Measurements from ENCODE around the gene PXMP4.
"Not testable (repeated sequence)": the region's sequence is repeated elsewhere in the genome, so short reads cannot be mapped to it uniquely, and the experiment has no call there.

The PXMP4 gene

GRCh38 chr20:33703498-33704137 is 16.5 kb downstream of the PXMP4 start:
- DNase-seq (ENCODE audit: low read depth, low spot score) = no peak

GRCh38 chr20:33702861-33703260 is 17.2 kb downstream of the PXMP4 start:
- DNase-seq (ENCODE audit: low read depth, low spot score) = no peak

GRCh38 chr20:33701629-33702450 is 18.3 kb downstream of the PXMP4 start:
- no peak for DNase-seq (ENCODE audit: low read depth, low spot score)

- DNase-seq (ENCODE audit: low read depth, low spot score) = not testable (repeated sequence)
Measured at GRCh38 chr20:33700696-33701441, 19.2 kb downstream of the PXMP4 start.

- DNase-seq (ENCODE audit: low read depth, low spot score) = not testable (repeated sequence)
Measured at GRCh38 chr20:33698966-33699365, 21.1 kb downstream of the PXMP4 start.

DNA sequence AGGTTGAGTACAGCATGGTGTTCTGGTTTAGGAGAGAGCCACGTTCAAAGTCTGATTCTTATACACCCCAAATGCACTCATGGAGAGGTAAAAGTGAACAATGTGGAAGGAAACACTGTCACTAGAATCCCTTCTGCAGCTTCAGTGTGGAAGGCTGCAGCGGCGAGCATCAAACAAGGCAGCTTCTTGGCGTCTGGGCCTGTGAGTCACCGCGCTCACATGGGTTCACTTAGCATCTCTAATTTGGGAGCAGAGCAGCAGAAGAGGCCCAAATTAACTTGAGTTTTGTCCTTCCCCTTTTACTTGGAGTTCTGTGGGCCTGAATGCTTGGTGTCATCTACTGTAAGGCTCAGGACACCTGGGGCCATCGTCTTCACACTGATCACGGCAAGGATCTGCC is 23.0 kb downstream of the PXMP4 start:
- DNase-seq (ENCODE audit: low read depth, low spot score) = peak; percentile 88

DNA sequence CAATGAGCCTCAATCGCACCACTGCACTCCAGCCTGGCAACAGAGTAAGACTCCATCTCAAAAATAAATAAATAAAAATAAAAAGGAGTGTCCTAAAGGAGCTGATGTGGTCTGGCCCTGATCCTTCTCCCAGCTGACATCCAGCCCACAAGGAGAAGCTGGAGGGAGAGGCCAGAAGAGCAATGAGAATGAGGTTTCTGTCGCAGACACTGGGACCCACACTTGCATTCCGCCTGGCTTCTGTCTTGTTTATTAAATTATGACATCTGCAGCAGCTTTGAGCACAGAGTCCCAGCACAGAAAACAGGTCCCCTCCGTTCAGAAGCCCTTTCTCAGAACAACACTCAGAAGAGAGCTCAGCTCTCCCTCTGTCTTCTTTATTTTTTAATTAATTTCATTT is 23.7 kb downstream of the PXMP4 start:
- no peak for DNase-seq (ENCODE audit: low read depth, low spot score)

DNA sequence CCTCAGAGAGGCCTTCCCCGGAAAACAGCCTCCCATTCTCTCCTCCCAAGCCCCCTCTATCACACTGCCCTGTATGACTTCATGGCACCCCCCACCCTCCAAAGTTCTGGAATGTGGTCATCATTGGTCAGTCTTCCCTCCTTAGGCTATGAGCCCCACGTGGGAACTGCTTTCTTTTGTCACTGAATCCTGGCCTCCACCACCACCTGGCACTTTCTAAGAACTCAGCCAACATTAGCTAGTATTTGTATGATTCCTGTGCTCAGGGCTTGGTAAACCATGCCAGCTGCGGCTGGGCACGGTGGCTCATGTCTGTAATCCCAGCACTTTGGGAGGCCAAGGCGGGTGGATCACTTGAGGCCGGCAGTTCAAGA is 25.5 kb downstream of the PXMP4 start:
- no peak for DNase-seq (ENCODE audit: low read depth, low spot score)

DNA sequence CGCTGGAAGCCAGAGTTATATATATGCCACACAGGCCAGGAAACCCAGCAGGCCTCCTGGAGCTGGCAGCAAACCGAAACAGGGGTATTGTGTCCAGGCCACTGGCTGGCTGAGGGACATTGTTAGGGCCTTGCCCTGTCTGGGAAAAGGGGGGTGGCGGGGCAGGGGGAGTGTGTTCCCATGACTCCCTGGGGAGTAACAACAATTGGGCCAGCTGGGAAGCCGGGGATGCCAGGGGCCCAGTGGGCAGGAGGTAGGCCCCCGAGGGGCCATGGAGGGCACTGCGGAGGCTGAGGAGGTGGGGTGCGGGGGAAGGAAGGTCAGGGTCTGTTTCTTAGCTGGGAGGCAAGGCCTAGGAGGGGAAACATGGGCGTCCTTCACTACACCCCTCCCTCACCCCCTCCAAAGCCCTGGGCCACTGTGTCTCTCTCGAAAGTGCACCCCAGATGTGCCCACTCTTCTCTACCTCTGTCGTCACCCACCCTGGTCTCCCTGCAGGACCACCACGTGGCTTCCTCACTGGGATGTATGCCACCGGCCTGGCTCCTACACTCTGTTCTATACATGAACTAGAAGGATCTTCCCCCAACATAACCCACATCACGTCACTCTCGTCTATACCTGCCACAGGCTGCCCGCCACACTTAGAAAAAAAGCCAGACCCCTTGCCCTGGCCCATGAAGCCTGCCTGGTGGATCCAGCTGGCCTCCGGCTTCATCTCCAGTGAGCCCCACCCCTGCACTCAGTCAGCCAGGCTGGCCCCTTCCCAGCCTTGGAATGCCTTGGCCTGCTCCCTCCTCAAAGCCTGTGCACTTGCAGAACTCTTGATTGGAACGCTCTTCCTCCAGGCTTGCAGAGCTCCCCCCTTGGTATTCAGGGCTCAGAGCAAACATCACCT is 26.1 kb downstream of the PXMP4 start:
- DNase-seq (ENCODE audit: low read depth, low spot score) = peak; percentile 74

DNA sequence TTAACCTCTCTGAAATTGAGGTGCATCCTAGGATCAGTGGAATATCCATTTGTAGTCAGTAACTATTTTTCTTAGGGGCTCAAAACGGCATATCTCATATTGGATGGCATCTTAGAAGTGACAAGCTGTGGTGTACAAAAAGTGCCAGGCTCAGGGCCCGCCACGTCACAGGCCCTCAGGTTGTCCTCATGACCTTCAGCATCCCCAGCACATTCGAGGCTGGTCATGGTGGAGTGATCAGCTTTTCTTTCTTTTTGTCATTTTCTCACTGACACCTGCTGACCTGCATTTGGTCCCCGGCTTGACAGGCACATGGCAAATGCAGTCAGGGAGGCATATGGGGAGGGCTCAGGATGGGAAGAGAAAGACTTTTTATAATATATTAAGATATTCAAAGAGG is 26.8 kb downstream of the PXMP4 start:
- no peak for DNase-seq (ENCODE audit: low read depth, low spot score)

- no peak for DNase-seq (ENCODE audit: low read depth, low spot score)
Measured at GRCh38 chr20:33689973-33690372, 30.1 kb downstream of the PXMP4 start.

DNA sequence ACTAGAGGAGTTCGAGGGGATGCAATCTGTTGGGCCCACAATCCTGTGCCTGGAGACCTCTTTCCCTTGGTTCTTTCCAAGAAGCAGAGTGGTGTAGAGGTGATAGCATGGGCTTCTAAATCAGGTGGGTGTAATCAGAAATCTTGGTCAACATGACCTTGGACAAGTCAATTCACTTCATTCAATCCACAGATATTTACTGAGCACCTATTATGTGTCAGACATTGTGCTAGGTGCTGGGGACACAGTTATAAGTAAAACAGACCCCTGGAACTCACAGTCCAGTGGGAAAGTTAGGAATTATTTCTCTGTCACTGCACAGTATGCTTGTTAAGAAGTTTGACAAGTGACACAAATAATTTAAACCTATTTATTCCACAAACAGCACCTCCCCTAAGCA is 30.6 kb downstream of the PXMP4 start:
- DNase-seq (ENCODE audit: low read depth, low spot score) = no peak

DNA sequence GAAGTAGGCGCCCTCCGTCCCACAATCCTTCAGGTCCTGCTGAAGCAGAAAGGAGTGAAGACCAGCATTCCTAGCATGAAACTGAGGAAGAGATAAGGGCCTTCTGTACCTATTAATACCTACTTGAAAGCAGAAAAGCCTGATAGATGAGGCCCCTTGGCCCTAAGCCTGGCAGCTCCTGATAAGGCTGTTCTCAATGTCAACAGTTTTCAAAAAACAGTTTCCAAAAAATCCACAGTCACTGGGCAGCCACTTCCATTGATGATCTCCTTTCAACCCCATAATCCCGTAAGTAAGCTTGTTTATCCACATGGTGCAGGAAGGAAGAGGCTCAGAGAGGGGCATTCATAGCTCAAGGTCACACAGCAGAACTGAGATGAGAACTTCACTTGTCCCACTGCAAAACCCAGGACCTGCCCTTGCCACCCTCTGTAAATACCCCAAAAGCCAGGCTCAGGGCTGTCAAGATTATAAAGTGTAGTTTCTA is 31.1 kb downstream of the PXMP4 start:
- no peak for DNase-seq (ENCODE audit: low read depth, low spot score)

GRCh38 chr20:33687993-33688937 is 31.8 kb downstream of the PXMP4 start:
- no peak for DNase-seq (ENCODE audit: low read depth, low spot score)

GRCh38 chr20:33687370-33687915 is 32.7 kb downstream of the PXMP4 start:
- DNase-seq (ENCODE audit: low read depth, low spot score) = no peak

DNA sequence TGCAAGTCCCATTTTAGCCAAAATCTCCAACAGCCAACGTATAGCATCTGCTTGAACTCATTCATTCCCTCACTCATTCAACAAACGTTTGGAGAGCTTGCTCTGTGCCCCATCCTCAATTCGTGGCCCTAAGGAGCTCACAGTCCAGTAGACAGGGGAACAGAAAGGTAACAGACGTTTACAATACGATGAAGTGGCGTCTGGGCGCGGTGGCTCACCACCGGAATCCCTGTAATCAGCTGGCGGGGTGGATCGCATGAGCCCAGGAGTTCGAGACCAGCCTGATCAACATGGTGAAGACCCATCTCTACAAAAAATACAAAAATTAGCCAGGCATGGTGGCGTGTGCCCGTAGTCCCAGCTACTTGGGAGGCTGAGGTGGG is 33.1 kb downstream of the PXMP4 start:
- DNase-seq (ENCODE audit: low read depth, low spot score) = no peak

- DNase-seq (ENCODE audit: low read depth, low spot score) = peak; percentile 98
Measured at GRCh38 chr20:33686100-33686983, 33.8 kb downstream of the PXMP4 start, which contains the start of gene E2F1. E2F1 (minus strand) TSS chr20:33686385; CDS start chr20:33686264, 121 bp downstream.

DNA sequence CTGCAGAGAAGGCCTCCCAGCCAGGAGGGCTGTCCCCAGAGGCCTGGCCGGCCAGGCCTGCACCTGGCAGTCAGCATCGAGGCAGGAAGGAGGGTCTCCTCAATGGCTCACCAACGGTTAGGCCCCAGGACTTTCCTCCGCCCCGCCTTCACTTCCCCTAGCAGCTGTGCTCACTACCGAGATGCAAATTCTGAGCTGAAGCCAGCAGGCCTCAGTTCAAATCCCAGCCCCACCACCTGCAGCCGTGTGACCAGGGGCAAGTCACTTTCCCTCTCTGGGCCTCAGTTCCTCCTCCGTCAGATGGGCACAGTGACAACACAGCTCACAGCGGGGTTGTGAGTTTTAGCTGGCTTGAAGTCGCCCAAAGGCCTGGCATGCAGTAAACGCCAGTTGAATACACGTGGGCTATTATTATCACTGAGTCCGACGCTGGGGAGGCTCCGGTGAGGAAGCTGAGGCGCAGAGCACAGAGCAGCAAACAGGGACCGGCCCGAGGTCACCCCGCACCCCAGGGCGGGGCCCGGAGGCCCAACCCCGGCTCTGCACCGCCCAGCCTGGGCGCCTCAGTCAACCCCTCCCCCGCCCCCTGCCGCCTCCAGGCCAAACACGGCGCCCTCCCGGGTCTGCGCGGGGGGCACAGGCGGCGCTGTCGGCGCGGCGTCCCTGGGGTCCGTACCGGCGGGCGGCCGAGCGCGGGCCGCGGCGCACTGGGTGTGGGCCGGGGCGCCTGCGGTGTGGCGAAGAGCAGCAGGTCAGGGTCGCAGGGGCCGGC is 34.6 kb downstream of the PXMP4 start:
- no peak for DNase-seq (ENCODE audit: low read depth, low spot score)
